Fibroblast of lung (primary cell): Measurements from ENCODE around the gene SDK1. TPM values are rescaled to one million over a fixed set of nuclear protein-coding genes. Genes with fewer than 3 reads are reported as not detected.

Experiments
- DNase-seq, 2 donors: peaks; one replicate each; pipeline versions ENCODE4 v3.0.0 to v3.0.0-alpha.2; 2010; ENCODE audit warnings: low read depth in 2 of 2
- H2AFZ ChIP-seq: 2 replicates; pipeline ENCODE4 v1.5.1; 2012; ENCODE audit warnings: low read length, control low read depth, inconsistent platforms
- H3K27ac ChIP-seq: 2 replicates; pipeline ENCODE4 v1.5.1; 2011; ENCODE audit warnings: low read length, control low read depth; ENCODE audit not compliant: insufficient read depth
- H3K27me3 ChIP-seq: 2 replicates; pipeline ENCODE4 v1.5.1; 2011; ENCODE audit warnings: mild to moderate bottlenecking, low read length; ENCODE audit not compliant: control insufficient read depth, insufficient read depth
- H3K36me3 ChIP-seq: 2 replicates; pipeline ENCODE4 v1.5.1; 2011; ENCODE audit warnings: low read length; ENCODE audit not compliant: control insufficient read depth, insufficient read depth
- H3K4me1 ChIP-seq: 2 replicates; pipeline ENCODE4 v1.5.1; 2011; ENCODE audit warnings: low read length; ENCODE audit not compliant: control insufficient read depth, insufficient read depth; ENCODE audit errors: extremely low read depth
- H3K4me2 ChIP-seq: 2 replicates; pipeline ENCODE4 v1.5.1; 2011; ENCODE audit warnings: low read length, control low read depth; ENCODE audit not compliant: insufficient read depth; ENCODE audit errors: extremely low read depth
- H3K4me3 ChIP-seq, 4 experiments: fragments of 200-600 bp in 1 of 4; sonication (generic) in 1 of 4; replicated peaks in 1 of 4; 2 replicates each; pipeline ENCODE4 v1.5.1; 2011 to 2016; ENCODE audit warnings: low read length in 4 of 4, low read depth in 3 of 4, mild to moderate bottlenecking in 3 of 4, control low read depth in 2 of 4, inconsistent platforms in 1 of 4, mixed read lengths in 1 of 4; ENCODE audit not compliant: insufficient read depth in 1 of 4; ENCODE audit errors: control extremely low read depth in 1 of 4
- H3K79me2 ChIP-seq: 2 replicates; pipeline ENCODE4 v1.5.1; 2012; ENCODE audit warnings: mild to moderate bottlenecking, low read length, inconsistent platforms; ENCODE audit not compliant: control insufficient read depth, insufficient read depth
- H3K9ac ChIP-seq: 2 replicates; pipeline ENCODE4 v1.5.1; 2011; ENCODE audit warnings: mild to moderate bottlenecking, low read length, control low read depth; ENCODE audit not compliant: insufficient read depth
- H3K9me3 ChIP-seq: 2 replicates; pipeline ENCODE4 v1.5.1; 2012; ENCODE audit warnings: low read depth, low read length; ENCODE audit not compliant: control insufficient read depth, insufficient read depth
- H4K20me1 ChIP-seq: 2 replicates; pipeline ENCODE4 v1.5.1; 2011; ENCODE audit warnings: low read length; ENCODE audit not compliant: control insufficient read depth, insufficient read depth; ENCODE audit errors: extremely low read depth
- CTCF ChIP-seq, 2 donors: IDR thresholded peaks in 1 of 2; conservative IDR thresholded peaks in 1 of 2; 1 replicate in 1 of 2; 2 replicates in 1 of 2; pipeline ENCODE4 v1.5.1; 2011 to 2012; ENCODE audit warnings: low read length in 2 of 2, control low read depth in 1 of 2, inconsistent platforms in 1 of 2, low read depth in 1 of 2, mild to moderate bottlenecking in 1 of 2
- EZH2 ChIP-seq: IDR thresholded peaks from 2 replicates; pipeline ENCODE4 v1.5.1; 2012; ENCODE audit warnings: low read length, control low read depth, mild to moderate bottlenecking; ENCODE audit errors: missing control alignments
- polyA minus RNA-seq: library from RNA; depleted of rRNA, polyadenylated mRNA; stranded (reverse); fragments of >200 nt; gene quantifications from 2 replicates; pipeline ENCODE4 v1.2.3, GENCODE V29; 2011; ENCODE audit warnings: low replicate concordance
- polyA plus RNA-seq, 2 donors: library from polyadenylated mRNA; depleted of rRNA in 1 of 2; stranded (reverse) in 1 of 2; unstranded in 1 of 2; fragments of >200 nt; gene quantifications; 2 replicates each; pipeline ENCODE4 v1.2.1, GENCODE V29; 2011 to 2012; ENCODE audit warnings: missing spikeins in 1 of 2
- total RNA-seq: library from RNA; depleted of rRNA; stranded (reverse); fragments of >200 nt; gene quantifications from 2 replicates; pipeline ENCODE4 v1.2.1, GENCODE V29; 2014

The SDK1 gene
- total RNA-seq: 3.6 and 8.6 TPM in 2 replicates
- polyA plus RNA-seq: 1.0 and 2.5 TPM in 2 replicates
- 2.2 and 4.1 TPM in 2 replicates for polyA plus RNA-seq (2012)
- polyA minus RNA-seq: 3.0 and 18.7 TPM in 2 replicates

- no peak within 1 kb of the TSS for H2AFZ ChIP-seq
- H3K4me2 ChIP-seq: peak within 1 kb of the TSS; percentile 82
- no peaks in the 10 kb centered on the region for H3K27me3 ChIP-seq
- no peaks in the 10 kb centered on the region for H3K4me1 ChIP-seq
- TF ChIP-seq EZH2: no peak
- peak; percentile 38 to 62 for TF ChIP-seq CTCF (conservative IDR thresholded peaks at IDR 0.05 in 1 of 2, IDR thresholded peaks at IDR 0.05 in 1 of 2; ENCODE audit: low read depth in 1 of 2, low read length in 2 of 2)
- H3K79me2 ChIP-seq: no peaks in the 10 kb centered on the region
- peak; percentile 90 to 93 for DNase-seq
- no peaks in the 10 kb centered on the region for H4K20me1 ChIP-seq
- no peaks in the 10 kb centered on the region for H3K36me3 ChIP-seq
- H3K27ac ChIP-seq: no peak within 1 kb of the TSS
- H3K9me3 ChIP-seq: no peaks in the 10 kb centered on the region
- peak within 1 kb of the TSS; percentile 42 for H3K9ac ChIP-seq
- peak within 1 kb of the TSS; percentile 47 to 77 (median 54) for H3K4me3 ChIP-seq
Measured at GRCh38 chr7:3300651-3301448, at the start of gene SDK1. SDK1 (plus strand) TSS chr7:3301252; CDS start chr7:3301587, 335 bp downstream.

DNA sequence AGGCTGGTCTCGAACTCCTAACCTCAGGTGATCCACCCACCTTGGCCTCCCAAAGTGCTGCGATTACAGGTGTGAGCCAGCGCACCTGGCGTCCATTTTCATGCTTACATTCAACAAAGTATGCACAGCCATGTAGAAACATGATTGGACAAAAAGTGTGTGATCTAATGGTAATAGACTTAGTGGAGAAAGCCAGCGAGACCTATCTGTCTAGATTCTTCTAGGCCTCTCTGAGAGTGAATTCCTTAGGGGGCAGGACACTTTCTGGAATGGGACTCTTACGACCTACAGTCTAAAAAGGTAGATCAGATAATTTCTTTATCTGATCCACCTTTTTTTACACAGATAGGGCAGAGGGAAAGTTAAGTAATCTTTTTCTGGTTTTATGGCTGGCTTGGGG is 46.3 kb upstream of the SDK1 start:
- Histone ChIP-seq H4K20me1 (no peaks in the 10 kb centered on the region), H3K4me3 (no peak overlapping the region), H3K79me2 (no peaks in the 10 kb centered on the region), H3K27me3 (no peaks in the 10 kb centered on the region), H3K4me2 (no peak overlapping the region), H3K4me1 (no peaks in the 10 kb centered on the region), H3K36me3 (no peaks in the 10 kb centered on the region), H2AFZ (no peak overlapping the region), H3K27ac (no peak overlapping the region), H3K9ac (no peak overlapping the region), H3K9me3 (no peaks in the 10 kb centered on the region)
- DNase-seq: no peak
- TF ChIP-seq EZH2: no peak
- no peak for TF ChIP-seq CTCF (conservative IDR thresholded peaks at IDR 0.05 in 1 of 2, IDR thresholded peaks at IDR 0.05 in 1 of 2; ENCODE audit: low read depth in 1 of 2, low read length in 2 of 2)

DNA sequence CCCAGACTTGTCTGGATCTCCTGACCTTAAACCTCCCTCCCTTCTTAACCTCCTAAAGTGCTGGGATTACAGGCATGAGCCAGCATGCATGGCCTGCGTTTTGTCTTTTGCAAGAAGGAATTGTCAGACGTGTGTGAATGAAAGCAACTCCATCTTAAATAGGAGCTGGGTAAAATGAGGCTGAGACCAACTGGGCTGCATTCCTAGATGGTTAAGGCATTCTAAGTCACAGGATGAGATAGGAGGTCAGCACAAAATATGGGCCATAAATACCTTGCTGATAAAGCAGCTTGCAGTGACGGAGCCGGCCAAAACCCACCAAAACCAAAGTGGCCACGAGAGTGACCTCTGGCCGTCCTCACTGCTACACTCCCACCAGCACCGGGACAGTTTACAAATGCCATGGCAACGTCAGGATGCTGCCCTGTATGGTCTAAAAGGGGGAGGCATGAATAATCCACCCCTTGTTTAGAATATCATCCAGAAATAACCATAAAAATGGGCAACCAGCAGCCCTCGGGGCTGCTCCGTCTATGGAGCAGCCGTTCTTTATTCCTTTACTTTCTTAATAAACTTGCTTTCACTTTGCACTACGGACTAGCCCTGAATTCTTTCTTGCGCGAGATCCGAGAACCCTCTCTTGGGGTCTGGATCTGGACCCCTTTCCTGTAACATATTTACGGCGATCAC is 41.2 kb upstream of the SDK1 start:
- Histone ChIP-seq H3K27me3 (peaks cover 2% of the 10 kb centered on the region), H3K4me3 (peak overlapping the region; percentile 45 to 60 (median 51)), H3K36me3 (no peaks in the 10 kb centered on the region), H3K27ac (peak overlapping the region; percentile 76), H3K79me2 (no peaks in the 10 kb centered on the region), H3K9ac (peak overlapping the region; percentile 55), H4K20me1 (no peaks in the 10 kb centered on the region), H2AFZ (peak overlapping the region; percentile 88), H3K9me3 (no peaks in the 10 kb centered on the region), H3K4me1 (no peaks in the 10 kb centered on the region), H3K4me2 (peak overlapping the region; percentile 49)
- TF ChIP-seq CTCF (conservative IDR thresholded peaks at IDR 0.05 in 1 of 2, IDR thresholded peaks at IDR 0.05 in 1 of 2; ENCODE audit: low read depth in 1 of 2, low read length in 2 of 2): no peak
- no peak for TF ChIP-seq EZH2
- peak; percentile 59 to 79 for DNase-seq
